Renal cortex interstitium (tissue), 11 donors: ENCODE measurements around the gene CCDC201. TPM values are rescaled to one million over a fixed set of nuclear protein-coding genes. Genes with fewer than 3 reads are reported as not detected.

Experiments used
- DNase-seq, 11 donors: peaks; one replicate each; pipeline ENCODE4 v3.0.0-alpha.2; 2013; ENCODE audit warnings: low read depth in 9 of 11, low spot score in 4 of 11; ENCODE audit errors: extremely low read depth in 1 of 11
- polyA plus RNA-seq, 3 donors: library from polyadenylated mRNA; unstranded; fragments of 120-200 nt; gene quantifications; one replicate each; pipeline ENCODE4 v1.2.1, GENCODE V29; 2013; ENCODE audit not compliant: insufficient read length in 3 of 3

The CCDC201 gene
- polyA plus RNA-seq, 3 donors, result 0.03 to 0.06 TPM; not detected in 1

GRCh38 chr7:45897042-45897690 lies 24.3 kb upstream of the CCDC201 start:
- no peak for DNase-seq

GRCh38 chr7:45894665-45895062 lies 21.8 kb upstream of the CCDC201 start:
- DNase-seq, result no peak

DNA sequence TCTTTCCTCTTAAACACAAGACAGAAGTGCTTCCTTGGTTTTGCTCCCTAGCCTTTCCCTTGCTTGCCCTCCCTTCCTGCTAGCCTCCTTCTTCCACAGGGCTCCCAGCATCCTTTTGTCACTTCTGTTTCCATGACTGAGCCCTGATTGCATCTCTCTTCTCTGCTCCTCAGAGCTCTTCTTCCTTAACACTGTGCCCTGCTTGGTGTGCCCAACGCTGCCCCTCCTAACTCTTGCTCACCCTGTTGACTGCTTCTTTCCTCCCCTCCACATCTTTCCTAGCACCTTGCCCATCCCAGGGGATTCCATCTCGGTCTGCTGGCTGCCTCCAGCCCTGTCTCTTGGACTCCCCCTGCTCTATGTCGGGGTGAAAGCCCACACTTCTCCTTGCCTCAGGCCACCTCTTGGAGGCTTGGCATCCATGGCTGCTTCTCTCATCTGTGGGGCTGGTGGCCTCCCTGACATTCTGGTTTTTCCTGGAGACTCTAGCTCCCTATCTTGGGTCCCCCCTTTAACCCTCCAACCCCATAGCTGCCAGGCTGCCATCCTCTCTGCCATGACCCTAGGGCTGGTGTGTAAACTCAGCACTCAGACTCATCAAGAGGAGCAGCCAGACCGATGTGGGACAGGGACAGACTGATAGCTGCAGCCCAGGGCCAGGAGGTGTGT lies 21.2 kb upstream of the CCDC201 start:
- DNase-seq, result no peak

- no peak for DNase-seq
Observed at GRCh38 chr7:45893374-45893995, 20.6 kb upstream of the CCDC201 start.

GRCh38 chr7:45892407-45893035 lies 19.6 kb upstream of the CCDC201 start:
- DNase-seq, result no peak

- DNase-seq, result no peak
Observed at GRCh38 chr7:45891462-45892402, 18.9 kb upstream of the CCDC201 start.

DNA sequence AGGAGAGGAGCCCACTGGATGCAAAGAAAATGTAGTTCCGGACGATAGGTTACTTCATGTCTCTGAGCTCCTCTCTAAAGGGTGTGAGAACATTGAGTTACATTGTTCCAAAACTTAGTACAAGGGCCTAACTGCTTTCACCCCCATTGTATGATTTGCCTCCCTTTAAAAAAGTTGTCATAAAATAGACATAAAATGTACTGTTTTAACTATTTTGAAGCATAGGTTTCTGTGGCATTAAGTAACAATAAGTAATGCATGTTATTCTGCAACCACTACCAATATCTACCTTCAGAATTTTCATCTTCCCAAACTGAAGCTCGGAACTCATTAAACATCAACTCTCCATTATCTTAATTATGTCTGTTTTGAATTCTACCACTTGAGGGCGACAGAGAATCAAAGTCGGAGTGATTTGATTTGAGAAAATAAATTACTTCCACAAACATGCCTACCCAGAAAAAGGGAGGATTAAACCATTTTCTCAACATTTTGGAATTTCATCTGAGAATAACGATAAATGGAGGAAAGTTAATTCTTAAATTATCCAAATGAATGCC lies 18.1 kb upstream of the CCDC201 start:
- peak in 3 of 11 donors; percentile 15 to 38 (median 24) for DNase-seq

- DNase-seq, result no peak
Observed at GRCh38 chr7:45890125-45890901, 17.4 kb upstream of the CCDC201 start.

- no peak for DNase-seq
Observed at GRCh38 chr7:45889367-45890067, 16.6 kb upstream of the CCDC201 start.

DNA sequence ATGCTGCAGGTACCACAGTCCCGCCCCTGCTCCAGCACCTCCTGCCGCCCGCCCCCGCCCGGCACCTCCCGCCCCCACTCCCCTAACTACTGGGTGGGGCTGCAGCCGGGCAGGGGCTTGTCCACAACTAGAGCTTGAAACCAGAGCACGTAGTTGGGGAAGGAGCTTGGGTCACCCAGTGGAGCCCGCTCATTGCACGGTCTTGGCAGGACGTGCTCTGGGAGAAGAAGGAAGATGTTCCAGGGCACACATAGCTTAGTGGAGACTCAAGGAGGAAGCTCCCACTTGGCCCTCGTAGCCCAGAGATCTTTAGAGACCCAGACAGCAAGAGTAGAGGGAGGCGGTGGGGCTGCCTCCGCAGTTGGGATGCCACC lies 16.1 kb upstream of the CCDC201 start:
- DNase-seq, result peak in 1 of 11 donors; percentile 5

- peak in 3 of 11 donors; percentile 12 to 15 (median 13) for DNase-seq
Observed at GRCh38 chr7:45888185-45888992, 15.5 kb upstream of the CCDC201 start, which contains the start of gene IGFBP1. Gene IGFBP1 (plus strand): TSS chr7:45888488. CDS start chr7:45888653, 165 bp downstream.

DNA sequence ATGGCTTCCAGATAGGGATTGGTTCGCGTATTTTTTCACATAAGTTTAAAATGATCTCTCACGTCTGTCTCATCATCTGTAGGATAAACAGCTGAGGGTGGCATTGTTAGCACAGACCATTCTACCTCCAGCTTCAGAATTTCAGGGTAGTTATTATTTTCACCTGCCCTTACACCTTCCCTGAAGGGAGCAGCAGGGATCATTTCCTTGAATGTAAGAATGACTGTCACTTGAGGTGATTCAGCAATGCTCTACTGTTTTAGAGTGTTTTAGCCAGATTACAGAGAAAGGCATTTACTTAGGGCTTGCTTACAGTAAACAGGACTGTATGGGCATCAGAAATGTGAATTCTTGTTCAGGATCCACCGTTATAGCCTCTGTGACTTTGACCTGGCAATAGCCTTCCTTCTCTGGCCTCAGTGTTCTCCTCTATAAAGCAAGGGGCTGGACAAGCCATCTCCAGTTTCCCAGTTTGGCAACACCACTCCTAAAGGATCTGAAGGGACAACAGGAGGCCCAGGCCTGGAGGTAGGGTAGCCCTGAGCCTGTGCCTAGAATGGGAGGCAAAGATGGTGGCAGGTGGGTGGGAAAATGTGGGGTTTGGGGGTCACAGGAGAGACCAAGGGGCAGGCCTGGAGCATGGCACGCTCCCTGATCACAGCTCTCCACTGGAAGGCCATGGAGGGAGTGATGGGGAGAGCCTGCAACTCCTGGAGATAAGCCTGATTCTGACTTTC lies 14.2 kb upstream of the CCDC201 start:
- DNase-seq, result no peak

DNA sequence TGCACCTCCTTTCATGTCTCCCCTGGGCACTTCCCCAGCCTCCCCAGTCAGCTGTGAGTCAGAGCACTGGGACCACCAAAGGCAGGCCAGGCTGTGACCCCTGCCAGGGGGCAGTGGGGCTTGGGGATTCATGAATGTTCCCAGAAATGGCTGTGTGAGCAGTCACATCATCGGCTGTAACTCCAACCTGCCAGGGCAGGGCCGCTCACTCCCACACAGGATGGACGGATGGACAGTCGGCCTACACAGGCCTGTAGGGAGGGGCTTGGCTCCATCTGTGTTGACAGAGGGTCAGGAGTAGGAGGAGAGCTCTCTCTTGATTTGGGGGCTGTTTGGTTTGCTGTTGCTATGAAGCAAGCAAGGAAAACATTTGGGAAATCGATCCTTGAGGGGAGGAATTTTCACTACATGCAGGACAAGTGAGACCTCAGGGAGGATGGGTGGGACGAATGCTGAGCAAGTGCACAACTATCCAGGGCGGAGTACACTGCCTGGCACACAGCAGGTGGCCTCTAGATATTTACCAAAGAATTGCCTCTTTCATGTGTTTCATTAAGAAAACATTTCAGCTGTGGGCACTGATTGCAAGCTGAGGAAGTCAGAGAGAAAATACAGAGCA lies 12.5 kb upstream of the CCDC201 start:
- peak in 2 of 11 donors; percentile 15 to 36 for DNase-seq

GRCh38 chr7:45884136-45884535 lies 11.3 kb upstream of the CCDC201 start:
- DNase-seq, result no peak

DNA sequence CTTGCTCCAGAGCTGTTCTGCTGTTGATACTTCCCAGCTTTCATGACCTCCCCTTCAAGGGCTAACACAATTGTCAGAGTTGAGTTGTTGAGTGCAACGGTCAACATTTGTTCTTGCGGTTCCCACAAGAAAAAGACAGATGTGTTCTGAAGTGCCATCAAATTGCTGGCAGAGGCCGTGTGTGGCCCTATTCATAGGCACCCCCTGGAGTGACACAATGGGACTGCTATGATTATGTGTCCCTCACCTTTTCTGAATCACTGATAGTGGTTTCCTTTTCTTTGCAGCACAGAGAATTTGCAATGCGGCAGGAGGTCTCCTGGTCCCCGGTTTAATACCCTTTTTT lies 9.6 kb upstream of the CCDC201 start:
- DNase-seq, result no peak
